ENCODE results near the gene TMED5.

- TF ChIP-seq CTCF (IDR thresholded peaks at IDR 0.05): no peak
- TF ChIP-seq POLR2A (IDR thresholded peaks at IDR 0.05): no peak
- no peak for TF ChIP-seq POLR2AphosphoS5 (IDR thresholded peaks at IDR 0.05)
These were observed 67.1 kb downstream of the TMED5 start for GRCh38 chr1:93113127-93113526.

All from upper lobe of left lung (tissue), 4 donors.